Measurements from ENCODE around the gene TRAF5. TPM values are rescaled to one million over a fixed set of nuclear protein-coding genes. Genes with fewer than 3 reads are reported as not detected.

TRAF5 gene
- total RNA-seq, 6 experiments from 2014 or later = 0.59 to 3.6 (median 1.6) TPM

DNA sequence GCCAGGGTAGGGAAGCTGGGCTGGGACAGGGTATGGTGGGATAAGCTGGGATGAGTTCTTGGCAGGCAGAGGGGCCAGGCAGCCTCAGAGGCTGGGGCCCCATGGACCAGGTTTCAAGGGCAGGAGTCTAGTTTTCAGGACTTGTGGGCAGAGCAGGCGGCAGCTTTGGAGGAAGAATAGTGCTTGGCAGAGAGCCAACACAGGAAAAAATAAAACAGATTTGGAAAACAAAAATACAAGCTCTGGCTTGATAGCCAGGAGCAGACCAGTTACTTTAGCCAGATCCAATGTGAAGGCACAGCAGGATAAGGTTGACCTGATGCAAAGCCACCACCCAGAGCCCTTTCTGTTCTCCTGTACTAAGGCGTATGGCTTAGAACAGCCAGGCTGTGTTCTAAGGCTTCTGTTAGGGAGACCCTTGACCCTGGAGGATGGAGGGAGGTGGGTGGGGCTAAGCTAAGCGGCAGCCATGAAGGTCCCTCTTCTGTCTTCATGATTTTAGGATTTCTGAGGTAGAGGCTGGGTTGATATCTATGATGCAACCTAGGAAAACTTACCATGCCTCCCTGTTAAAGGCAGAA is 5.5 kb downstream of the TRAF5 start:
- H3K4me1 ChIP-seq = no peaks in the 10 kb centered on the region
- ATAC-seq = no peak
- WGBS (ENCODE audit: insufficient coverage, low coverage, low lambda C conversion rate, missing lambda C conversion rate) = 70% methylated on average over 3 of the region's 3 CpGs

GRCh38 chr1:211332830-211333229 is 6.2 kb downstream of the TRAF5 start:
- H3K4me3 ChIP-seq = no peak overlapping the region
- 100% methylated on average over 1 of the region's 2 CpGs for WGBS (ENCODE audit: insufficient coverage, low coverage, low lambda C conversion rate, missing lambda C conversion rate)
- no peaks in the 10 kb centered on the region for H3K36me3 ChIP-seq
- intact Hi-C loops (cut with DNase I) = no loop called here
- ATAC-seq (no peak), DNase-seq (no peak)
- no peak for TF ChIP-seq POLR2A (IDR thresholded peaks at IDR 0.05)
- TF ChIP-seq, protein P1, sequence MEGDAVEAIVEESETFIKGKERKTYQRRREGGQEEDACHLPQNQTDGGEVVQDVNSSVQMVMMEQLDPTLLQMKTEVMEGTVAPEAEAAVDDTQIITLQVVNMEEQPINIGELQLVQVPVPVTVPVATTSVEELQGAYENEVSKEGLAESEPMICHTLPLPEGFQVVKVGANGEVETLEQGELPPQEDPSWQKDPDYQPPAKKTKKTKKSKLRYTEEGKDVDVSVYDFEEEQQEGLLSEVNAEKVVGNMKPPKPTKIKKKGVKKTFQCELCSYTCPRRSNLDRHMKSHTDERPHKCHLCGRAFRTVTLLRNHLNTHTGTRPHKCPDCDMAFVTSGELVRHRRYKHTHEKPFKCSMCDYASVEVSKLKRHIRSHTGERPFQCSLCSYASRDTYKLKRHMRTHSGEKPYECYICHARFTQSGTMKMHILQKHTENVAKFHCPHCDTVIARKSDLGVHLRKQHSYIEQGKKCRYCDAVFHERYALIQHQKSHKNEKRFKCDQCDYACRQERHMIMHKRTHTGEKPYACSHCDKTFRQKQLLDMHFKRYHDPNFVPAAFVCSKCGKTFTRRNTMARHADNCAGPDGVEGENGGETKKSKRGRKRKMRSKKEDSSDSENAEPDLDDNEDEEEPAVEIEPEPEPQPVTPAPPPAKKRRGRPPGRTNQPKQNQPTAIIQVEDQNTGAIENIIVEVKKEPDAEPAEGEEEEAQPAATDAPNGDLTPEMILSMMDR (IDR thresholded peaks at IDR 0.05) = no peak
- no peaks in the 10 kb centered on the region for H3K27me3 ChIP-seq
- H3K9me3 ChIP-seq = no peaks in the 10 kb centered on the region
- no peaks in the 10 kb centered on the region for H3K4me1 ChIP-seq
- no peak overlapping the region for H3K27ac ChIP-seq

More for the DNA sequence above, 5.5 kb downstream of the TRAF5 start:
- no peak overlapping the region for H3K27ac ChIP-seq
- H3K36me3 ChIP-seq = no peaks in the 10 kb centered on the region
- intact Hi-C loops (cut with DNase I) = no loop called here
- TF ChIP-seq POLR2A (IDR thresholded peaks at IDR 0.05) = no peak
- TF ChIP-seq, protein P1 (IDR thresholded peaks at IDR 0.05) = no peak
- H3K27me3 ChIP-seq = no peaks in the 10 kb centered on the region
- H3K4me3 ChIP-seq = no peak overlapping the region
- no peaks in the 10 kb centered on the region for H3K9me3 ChIP-seq
- DNase-seq = no peak

- 30% methylated on average over 1 of the region's 1 CpG for WGBS (ENCODE audit: insufficient coverage, low coverage, low lambda C conversion rate, missing lambda C conversion rate)
- Histone ChIP-seq H3K27me3 (no peaks in the 10 kb centered on the region), H3K4me1 (no peaks in the 10 kb centered on the region), H3K36me3 (no peaks in the 10 kb centered on the region), H3K9me3 (no peaks in the 10 kb centered on the region), H3K27ac (no peak overlapping the region), H3K4me3 (no peak overlapping the region)
- intact Hi-C loops (cut with DNase I) = no loop called here
- no peak for TF ChIP-seq POLR2A (IDR thresholded peaks at IDR 0.05)
- TF ChIP-seq, protein P1 (IDR thresholded peaks at IDR 0.05) = no peak
- DNase-seq (no peak), ATAC-seq (no peak)
These were observed 7.3 kb downstream of the TRAF5 start for GRCh38 chr1:211333906-211334305.

GRCh38 chr1:211334986-211335385 is 8.4 kb downstream of the TRAF5 start:
- H3K4me1 ChIP-seq = no peaks in the 10 kb centered on the region
- H3K27ac ChIP-seq = no peak overlapping the region
- ATAC-seq = no peak

More at GRCh38 chr1:211334986-211335385, 8.4 kb downstream of the TRAF5 start:
- H3K36me3 ChIP-seq = no peaks in the 10 kb centered on the region
- H3K4me3 ChIP-seq = no peak overlapping the region
- TF ChIP-seq POLR2A (IDR thresholded peaks at IDR 0.05) = no peak
- TF ChIP-seq, protein P1 (IDR thresholded peaks at IDR 0.05) = no peak
- intact Hi-C loops (cut with DNase I) = no loop called here
- H3K27me3 ChIP-seq = no peaks in the 10 kb centered on the region
- DNase-seq = no peak
- H3K9me3 ChIP-seq = no peaks in the 10 kb centered on the region
- 68% methylated on average over 3 of the region's 4 CpGs for WGBS (ENCODE audit: insufficient coverage, low coverage, low lambda C conversion rate, missing lambda C conversion rate)
